ENCODE data around the gene PCDH18. TPM values are rescaled to one million over a fixed set of nuclear protein-coding genes. Genes with fewer than 3 reads are reported as not detected.
"Not testable (repeated sequence)": the region's sequence is repeated elsewhere in the genome, so short reads cannot be mapped to it uniquely, and the experiment has no call there.

Gene PCDH18, protein sequence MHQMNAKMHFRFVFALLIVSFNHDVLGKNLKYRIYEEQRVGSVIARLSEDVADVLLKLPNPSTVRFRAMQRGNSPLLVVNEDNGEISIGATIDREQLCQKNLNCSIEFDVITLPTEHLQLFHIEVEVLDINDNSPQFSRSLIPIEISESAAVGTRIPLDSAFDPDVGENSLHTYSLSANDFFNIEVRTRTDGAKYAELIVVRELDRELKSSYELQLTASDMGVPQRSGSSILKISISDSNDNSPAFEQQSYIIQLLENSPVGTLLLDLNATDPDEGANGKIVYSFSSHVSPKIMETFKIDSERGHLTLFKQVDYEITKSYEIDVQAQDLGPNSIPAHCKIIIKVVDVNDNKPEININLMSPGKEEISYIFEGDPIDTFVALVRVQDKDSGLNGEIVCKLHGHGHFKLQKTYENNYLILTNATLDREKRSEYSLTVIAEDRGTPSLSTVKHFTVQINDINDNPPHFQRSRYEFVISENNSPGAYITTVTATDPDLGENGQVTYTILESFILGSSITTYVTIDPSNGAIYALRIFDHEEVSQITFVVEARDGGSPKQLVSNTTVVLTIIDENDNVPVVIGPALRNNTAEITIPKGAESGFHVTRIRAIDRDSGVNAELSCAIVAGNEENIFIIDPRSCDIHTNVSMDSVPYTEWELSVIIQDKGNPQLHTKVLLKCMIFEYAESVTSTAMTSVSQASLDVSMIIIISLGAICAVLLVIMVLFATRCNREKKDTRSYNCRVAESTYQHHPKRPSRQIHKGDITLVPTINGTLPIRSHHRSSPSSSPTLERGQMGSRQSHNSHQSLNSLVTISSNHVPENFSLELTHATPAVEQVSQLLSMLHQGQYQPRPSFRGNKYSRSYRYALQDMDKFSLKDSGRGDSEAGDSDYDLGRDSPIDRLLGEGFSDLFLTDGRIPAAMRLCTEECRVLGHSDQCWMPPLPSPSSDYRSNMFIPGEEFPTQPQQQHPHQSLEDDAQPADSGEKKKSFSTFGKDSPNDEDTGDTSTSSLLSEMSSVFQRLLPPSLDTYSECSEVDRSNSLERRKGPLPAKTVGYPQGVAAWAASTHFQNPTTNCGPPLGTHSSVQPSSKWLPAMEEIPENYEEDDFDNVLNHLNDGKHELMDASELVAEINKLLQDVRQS
- total RNA-seq: 95.8 TPM

DNA sequence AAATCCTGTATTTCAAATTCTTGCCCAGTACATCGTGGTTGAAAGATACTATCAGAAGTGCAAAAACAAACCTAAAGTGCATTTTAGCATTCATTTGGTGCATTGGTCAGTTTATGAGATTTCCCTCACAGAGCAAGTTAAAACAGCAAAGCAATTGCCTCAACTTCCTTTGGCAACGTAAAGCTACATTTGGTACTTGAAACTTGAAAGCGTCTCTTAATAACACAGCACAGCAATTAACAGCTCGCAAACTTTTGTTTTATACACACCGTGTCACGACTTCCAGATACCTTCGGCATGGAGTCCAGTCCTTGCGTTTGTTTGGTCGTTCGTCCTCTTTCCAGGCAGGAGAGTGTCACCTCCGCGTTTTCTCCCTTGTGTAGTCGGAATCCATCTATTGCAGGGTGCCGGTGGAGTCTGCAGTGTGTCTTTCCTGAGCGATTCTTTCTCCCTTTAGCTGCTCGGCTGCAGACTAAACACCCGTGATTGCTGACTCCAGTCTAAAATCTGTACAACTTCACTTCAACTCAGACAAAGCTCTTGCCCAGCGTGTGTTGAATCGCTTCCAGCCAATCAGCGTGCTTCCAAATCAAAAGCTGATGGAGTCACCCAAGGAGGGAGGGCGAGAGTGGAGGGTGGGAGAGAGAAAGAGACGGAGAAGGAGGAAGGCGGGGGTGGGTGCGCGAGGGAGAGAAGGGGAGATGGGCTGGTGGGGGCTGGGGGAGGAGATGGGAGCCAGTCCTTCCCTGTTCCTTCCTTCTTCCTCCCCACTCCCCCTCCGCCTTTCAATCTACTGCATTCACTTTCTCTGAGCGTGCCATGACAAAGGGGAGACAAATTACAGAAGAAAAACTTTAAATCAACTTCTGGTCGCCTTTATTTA is at the start of gene PCDH18:
TSS of gene PCDH18 (minus strand) at position 509 of the 883 bp plus-strand sequence. CDS start at position 103, 406 bp downstream.
- DNase-seq: peak; percentile 99

DNA sequence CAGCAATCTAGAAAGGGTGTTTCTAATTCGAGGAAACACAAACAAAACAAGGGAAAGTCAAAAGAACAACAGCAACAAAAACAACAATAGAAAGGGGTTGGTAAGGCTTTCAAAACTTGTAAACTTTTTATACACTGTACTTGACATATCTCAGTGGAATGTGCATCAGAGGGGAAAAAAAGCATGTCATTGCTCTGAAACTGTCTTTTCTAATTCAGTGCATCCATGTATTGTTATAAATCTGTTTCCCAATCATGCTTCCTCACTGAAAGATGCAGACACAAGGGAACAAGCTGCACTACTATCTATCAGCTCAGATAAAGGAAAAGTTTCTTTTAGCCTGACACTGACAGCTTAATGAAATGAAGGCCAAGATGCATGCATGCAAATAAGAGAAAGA is 44.2 kb upstream of the PCDH18 start:
- no peak for DNase-seq

DNA sequence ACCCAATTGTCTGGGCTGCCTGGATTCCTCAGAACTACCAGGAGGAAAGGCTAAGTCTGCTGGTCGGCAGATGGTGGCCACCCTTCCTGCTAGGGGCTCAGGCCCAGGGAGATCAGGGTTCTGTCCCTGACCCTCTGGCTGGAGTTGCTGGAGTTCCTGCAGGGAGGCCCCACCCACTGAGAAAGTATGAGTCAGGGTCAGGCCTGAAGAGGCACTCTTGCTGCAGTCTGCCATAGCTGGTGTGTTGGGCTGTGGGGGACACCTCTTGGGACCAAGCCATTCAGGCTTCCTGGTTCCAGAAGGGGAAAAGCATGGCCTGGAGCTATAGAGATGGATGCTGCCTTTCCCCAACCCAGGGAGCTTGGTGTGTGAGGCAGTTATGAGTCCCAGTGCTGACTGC is 40.4 kb upstream of the PCDH18 start:
- no peak for DNase-seq

DNA sequence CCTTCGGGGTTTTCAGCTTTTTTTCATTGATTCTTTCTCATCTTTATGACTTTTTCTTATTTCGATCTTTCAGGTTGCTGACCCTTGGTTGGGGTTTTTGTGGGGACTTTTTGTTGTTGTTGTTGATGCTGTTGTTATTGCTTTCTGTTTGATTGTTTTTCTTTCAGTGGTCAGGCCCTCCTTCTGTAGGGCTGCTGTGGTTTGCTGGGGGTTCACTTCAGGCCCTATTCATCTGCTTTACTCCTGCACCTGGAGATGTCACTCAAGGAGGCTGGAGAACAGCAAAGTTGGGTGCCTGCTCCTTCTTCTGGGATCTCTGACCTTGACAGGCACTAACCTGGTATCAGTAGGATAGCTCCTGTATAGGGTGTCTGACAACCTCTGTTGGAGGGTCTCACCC is 39.9 kb upstream of the PCDH18 start:
- DNase-seq: no peak

DNA sequence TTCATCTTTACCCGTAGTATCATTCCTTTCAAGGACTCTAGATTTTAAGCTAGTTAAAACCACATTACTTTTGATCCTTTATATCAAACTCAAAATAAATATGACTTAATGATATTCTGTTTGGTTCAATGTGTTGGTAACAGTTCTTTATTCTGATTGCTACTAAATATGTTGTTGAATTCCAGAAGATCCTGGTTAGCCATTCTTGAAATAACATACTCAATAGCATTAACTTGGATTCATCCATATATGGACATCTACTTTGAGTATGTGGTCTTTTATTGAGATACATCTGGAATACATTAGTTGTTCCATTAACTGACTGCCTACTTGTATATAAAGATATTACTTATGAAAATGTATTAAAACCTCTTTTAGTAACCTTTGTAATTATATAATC is 27.5 kb upstream of the PCDH18 start:
- DNase-seq: no peak

DNA sequence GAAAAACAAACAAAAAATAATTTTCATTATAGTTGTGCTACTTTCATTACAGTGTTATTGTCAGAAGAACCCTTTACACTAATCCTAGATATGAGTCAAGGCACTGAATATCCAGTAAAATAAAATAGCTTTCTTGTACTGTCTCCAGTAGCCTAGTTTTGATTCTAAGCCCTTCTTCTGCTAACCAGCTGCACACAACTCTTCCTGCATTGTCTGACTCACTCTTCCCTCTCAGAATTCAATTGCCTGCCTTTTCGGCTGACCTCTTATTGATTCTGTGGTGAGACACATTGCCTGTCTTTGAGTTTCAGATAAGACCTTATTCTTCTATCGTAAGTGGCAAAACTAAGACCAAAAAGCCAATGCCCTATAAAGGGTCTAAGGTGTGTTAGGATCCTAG is 26.7 kb upstream of the PCDH18 start:
- DNase-seq: no peak

DNA sequence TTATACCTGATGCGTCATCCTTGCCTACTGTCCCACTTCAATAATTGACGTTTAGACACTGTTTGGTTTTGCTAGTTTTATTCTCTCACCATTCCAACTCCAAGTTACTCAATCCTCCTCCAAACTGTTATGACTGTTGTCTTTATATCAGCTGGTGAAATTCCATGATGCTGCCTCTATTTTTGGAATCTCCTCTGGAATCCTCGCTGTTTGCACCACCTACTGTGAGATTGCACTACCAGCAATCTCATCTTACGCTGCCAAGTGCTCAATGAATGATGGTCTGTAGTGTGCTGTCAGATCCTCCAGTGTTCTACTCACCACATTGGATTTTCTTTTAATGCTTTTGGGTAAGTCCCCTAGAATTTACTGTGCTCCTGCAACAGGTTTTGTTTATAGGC is 13.2 kb upstream of the PCDH18 start:
- DNase-seq: peak; percentile 45

DNA sequence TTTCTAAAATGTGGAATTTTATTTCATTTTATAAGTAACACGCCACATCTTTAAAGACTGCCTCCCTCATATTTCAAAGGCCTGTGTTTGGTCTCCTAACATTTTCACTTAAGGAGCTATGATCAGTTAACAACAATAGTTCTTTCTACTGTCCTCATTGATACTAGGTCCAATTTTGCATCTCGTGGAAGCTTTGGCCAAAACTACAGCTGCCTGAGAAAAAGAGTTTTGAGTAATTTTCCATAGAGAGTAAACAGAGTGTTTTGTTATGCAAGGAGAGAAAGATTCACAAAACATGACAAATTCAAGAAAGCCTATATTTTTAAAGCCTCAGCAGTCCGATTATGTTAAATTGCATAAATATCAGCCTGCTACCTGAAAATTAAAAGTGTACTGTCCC is 11.4 kb upstream of the PCDH18 start:
- DNase-seq: peak; percentile 48

DNA sequence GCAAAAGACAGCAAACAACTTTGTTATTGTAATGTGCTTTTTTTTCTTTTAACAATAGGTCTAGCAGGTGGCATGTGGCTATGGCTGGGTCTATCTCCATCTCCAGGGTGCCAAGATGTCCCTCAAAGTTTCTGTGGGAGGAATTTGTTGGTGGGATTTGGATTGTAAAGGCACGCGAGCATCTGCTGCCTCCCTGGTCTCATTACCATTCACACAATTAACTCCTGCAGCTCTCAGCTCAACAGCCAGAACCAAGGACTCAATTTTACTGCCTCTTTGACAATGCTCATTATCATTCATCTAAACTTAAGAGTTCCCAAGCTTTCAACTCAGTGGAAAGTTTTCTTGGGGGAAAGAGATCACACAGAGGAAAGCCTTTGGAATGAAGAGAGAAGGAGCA is 10.9 kb upstream of the PCDH18 start:
- DNase-seq: no peak

DNA sequence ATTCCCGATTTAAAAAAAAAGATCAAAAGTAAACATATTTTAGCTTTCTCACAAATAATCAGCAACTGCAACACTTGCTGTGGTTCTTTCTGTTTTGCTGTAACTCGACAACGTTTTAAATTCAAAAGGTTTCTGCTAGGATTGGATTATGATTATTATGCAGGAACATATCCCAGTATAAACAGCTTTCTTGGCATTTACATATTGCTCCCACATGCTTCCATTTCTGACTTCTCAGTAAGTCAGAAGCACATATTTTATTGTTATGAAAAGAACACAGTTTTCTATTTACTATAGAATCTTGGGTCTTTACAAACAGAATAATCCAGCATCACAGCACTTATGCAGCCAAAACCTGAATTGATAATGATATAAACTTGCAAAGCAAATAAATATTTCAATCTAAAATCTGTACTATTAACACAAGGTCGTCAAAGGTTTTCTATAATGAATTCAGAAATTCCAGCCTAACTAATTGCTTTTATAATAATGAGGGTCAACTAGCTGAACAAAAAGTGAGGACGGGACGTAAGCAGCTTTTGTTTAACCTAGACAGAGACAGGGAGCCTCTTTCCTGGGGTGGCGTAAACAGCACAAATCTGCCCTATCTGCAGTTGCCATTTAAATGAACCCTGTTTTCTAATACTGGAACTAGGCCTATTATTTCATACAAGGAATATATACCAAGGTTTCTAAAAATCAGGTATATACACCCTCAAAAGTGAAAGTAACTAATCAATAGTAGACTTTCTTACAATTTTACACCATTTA is 9.8 kb upstream of the PCDH18 start:
- DNase-seq: peak; percentile 56

DNA sequence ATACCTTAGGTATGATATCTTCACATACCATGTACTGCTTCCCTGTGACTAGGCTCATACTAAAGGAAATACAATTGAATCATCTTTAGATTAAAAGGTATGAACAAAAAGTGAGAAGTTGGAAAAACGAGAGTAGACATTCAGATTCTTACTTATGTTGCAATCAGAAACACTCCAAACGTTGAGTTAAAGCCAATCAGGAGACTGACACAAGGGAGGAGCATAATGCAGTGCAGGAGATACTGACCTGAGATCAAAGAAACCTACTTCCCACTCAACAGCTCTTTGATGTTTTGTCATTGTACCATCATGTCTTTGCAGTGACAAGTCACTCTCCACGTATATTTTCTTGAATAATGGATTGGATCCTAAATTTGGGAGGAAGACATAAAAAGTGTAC is 8.9 kb upstream of the PCDH18 start:
- DNase-seq: peak; percentile 19

DNA sequence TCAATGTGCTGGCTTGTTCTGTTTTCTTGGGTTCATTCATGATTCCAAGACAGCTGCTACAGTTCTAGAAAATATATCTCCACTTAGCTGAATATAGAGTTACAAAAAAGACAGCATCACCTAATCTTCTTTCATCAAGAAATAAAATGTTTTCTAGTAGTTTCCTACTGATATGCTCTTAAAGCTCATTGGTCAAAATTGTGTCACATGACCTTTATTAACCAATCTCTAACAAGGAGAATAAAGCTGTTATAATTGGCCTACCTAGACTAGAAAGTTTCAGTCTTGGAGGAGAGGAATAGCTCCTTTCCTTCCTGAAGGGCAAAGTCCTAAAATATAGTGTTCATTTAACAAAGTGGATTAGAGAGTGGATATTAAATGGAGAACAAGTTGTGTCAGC is 8.1 kb upstream of the PCDH18 start:
- no peak for DNase-seq

DNA sequence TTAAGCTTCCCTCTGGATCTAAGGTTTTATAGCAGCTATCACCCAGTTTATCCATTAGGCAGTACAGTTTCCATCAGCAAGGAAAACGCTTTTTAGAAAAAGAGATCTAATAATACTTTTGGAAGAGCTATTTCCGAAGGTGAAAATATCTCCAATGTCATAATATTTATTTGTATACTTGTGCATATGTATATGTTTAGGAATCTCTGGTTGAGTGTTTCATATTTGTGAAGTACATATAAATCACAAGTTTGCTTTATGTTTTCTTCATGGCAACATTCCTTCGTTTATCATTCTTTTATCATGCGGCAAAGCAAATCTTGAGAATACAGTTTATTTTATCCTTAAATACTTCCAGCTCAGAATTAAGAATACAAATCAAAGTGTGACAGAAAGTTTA is 6.2 kb upstream of the PCDH18 start:
- DNase-seq: no peak

DNA sequence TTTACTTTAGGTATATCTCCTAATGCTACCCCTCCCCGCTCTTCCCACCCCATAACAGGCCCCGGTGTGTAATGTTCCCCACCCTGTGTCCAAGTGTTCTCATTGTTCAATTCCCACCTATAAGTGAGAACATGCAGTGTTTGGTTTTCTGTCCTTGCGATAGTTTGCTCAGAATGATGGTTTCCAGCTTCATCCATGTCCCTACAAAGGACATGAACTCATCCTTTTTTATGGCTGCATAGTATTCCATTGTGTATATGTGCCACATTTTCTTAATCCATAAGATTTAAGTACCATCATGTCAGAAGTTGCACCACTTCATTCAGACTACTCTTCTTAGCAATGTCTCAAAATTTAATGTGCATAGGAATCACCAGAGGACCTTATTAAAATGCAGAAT is 5.5 kb upstream of the PCDH18 start:
- DNase-seq: not testable (repeated sequence)

DNA sequence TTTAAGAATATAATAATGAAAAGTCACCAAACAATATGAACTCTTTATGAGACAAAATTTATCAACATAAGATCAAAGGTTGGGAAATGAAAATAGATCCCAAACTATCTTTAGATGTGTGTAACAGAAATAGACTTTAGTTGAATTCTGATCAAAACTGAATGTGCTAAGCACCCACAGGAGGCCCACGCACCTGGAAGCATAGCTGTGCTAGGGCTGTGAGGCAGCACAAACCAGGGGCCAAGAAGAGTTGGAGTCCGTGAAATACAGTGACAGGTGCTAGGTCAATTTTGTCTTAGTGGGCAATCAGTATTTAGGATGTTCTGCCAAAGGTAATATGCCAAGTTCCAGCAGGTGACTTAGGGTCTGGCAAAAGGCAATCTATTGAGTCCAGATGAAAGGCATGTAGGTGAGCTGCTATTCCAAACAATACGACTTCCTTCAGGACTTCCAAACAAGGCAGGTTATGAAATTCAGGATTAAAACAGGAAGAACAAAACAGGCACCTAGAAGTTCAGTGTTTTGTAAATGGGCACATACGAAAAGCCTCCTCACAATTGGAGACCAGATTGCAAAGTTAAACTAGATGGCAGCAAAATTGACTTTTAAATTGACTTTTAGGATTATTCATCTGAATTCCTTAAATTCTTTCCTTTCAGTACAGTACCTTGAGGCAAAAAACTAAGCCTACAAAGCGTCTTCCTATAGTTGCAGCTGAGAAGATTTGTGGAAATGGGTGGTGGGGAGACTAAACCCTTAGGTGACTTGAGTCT is 4.7 kb upstream of the PCDH18 start:
- no peak for DNase-seq

DNA sequence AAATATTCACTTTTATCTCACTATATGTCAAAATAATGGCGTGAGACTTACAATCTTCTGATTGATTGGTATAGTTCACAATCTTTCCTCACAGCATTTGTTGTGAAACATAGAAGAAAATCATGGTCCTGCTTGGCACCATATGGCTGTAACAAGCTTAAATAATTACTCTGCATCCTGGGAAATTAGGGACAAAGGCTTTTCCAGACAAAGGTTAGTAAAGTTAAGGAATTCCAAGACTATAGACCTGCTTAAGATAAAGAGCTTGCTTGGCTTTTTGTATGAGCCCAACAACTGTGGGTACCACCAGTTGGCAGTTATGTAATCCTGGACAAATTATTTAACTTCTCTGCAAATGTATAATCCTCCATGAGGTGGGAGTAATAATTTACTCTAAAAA is 3.4 kb upstream of the PCDH18 start:
- DNase-seq: no peak

DNA sequence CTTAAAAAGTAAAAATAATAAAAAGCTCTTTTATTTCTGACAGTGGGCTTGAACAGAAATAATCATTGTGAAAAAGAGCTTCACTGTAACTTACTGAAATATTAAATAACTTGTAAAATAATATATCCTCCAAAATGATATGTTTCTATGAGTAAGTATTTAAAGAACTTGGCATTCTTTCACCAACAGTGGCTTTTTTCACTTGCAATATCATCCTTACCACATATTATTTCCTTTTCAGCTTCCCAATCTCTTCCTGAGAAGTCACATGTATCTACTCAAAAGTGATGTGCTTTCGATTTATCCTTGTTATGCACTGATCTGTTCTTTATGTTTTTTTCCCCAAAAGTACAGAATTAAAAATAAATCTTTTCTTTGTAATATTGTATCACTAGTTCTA is 2.2 kb upstream of the PCDH18 start:
- peak; percentile 9 for DNase-seq

DNA sequence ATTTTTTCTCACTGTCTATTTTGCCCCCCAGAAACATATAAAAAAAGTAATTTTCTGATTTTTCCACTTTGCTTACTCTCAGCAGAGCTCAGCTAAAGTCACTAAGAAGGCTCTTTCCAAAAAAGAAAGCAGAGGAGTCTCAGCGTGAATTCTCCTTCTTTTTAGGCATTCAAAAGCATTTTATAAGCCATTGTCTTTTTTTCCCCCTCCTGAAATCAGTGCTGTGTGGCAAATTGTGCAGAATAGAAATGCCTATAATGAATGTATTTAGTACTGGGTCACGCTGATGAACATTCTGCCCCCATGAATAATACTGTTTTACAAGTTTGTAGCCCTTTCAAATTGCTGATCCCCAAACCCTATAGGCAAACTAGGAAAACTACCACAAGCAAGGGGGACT is 1.6 kb upstream of the PCDH18 start:
- peak; percentile 18 for DNase-seq

DNA sequence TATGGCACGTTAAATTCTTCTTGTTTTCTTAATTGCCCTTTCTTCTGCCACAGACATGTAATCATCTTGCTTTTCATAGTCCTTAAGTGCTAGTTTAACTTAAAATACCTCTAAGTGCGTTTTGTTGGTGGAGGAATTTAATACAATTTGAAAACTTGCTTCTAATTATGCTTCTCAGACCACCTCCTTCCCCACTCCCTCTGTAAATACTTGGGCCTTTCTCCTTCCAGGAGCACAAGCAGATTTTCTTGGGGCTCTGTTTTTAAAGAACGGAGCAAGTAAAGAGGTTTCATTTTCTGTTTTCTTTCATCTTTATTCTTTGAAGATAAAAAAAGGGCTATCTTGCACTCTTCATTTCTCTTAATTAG is 559 bp upstream of the PCDH18 start:
- no peak for DNase-seq

Measured in tongue (tissue), 2 donors.